NOMO-1 treated with dmso at 0.1 percent for 144 hours (cell line): ENCODE measurements around the gene CCDC88B.

ENCODE experiments used
- DNase-seq: peaks from one replicate; lab custom pipeline; 2025; ENCODE audit not compliant: unreplicated experiment; lab: John Stamatoyannopoulos, UW

The CCDC88B gene, protein sequence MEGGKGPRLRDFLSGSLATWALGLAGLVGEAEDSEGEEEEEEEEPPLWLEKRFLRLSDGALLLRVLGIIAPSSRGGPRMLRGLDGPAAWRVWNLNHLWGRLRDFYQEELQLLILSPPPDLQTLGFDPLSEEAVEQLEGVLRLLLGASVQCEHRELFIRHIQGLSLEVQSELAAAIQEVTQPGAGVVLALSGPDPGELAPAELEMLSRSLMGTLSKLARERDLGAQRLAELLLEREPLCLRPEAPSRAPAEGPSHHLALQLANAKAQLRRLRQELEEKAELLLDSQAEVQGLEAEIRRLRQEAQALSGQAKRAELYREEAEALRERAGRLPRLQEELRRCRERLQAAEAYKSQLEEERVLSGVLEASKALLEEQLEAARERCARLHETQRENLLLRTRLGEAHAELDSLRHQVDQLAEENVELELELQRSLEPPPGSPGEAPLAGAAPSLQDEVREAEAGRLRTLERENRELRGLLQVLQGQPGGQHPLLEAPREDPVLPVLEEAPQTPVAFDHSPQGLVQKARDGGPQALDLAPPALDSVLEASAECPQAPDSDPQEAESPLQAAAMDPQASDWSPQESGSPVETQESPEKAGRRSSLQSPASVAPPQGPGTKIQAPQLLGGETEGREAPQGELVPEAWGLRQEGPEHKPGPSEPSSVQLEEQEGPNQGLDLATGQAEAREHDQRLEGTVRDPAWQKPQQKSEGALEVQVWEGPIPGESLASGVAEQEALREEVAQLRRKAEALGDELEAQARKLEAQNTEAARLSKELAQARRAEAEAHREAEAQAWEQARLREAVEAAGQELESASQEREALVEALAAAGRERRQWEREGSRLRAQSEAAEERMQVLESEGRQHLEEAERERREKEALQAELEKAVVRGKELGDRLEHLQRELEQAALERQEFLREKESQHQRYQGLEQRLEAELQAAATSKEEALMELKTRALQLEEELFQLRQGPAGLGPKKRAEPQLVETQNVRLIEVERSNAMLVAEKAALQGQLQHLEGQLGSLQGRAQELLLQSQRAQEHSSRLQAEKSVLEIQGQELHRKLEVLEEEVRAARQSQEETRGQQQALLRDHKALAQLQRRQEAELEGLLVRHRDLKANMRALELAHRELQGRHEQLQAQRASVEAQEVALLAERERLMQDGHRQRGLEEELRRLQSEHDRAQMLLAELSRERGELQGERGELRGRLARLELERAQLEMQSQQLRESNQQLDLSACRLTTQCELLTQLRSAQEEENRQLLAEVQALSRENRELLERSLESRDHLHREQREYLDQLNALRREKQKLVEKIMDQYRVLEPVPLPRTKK (N-terminal part only)

DNA sequence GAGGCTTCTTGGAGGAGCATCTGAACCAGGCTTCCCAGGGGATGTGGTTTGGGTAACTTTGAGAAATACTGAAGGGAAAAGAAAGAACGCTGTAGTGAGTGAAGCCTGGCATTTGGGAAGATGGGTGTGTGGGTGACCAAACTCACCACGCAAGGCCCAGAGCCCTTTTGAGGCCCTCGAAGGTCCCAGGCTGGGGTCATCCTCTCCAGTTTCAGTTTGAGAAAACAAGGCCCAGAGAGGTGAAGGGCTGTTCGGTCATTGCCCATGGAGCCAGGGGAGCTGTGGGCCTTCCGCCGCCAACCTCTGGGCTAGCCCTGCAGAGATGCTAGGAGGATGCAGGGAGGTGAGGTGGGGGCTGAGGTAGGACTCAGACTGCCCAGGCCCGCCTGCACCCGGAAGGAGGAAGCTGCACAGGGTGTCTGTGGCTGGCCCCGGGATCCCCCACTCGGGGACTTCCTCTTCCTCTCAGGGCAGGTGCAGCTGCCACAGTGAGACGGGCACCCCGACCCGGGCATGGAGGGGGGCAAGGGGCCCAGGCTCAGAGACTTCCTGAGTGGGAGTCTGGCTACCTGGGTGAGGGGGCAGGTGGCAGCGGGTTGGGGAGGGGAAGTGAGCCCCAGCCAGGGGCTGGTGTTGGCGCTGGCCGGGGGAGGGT, at the start of gene CCDC88B:
Gene CCDC88B (plus strand): TSS at position 451 of the 655 bp plus-strand sequence. CDS start 63 bp downstream, at position 514.
- peak; percentile 78 for DNase-seq

DNA sequence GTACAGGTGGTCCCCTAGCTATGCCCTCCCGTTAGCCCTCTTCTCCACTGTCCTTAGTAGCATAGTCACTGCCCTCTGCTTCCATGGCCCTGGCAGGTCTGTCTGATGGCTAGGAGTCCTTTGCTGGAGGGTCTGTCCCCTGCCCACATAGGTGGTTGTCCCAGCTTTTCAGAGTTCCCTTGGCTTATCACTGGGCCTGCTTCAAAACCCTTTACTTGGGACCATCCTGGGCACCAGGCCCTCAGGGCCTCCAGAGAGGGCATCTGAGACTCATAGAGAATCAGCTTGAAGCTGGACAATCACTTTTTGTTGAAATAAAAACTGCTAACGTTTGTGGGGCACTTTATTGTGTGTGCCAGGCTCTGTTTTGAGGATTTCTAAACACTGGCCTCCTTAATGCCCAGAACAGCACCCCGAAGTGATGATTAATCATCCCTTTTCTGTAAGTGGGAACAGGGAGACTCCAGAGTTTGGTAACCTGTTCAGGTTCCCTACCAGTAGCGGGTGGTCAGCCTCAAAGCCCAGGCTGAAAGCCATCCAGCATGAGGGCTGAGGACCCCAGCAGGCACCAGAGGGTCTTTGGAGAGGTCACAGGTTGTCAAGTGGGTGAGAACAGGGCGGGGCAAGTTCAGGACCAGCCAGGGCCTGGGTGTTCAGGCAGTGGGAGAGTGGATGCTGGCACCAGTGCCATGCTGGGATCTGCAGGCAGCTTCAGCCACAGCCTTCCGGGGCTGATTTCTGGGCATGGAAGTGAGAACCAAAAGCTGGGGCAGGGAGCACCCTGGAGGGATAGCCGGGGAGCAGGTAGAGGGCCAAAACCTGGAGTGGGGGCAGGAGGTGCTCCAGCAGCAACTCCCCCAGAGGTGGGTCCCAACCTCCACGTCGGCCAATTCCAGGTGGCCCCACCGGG, 49.4 kb upstream of the CCDC88B start:
- no peak for DNase-seq

- no peak for DNase-seq
Measured at GRCh38 chr11:64291262-64291751, 48.7 kb upstream of the CCDC88B start, which contains the start of gene KCNK4. Gene KCNK4, plus strand, starts transcription at chr11:64291302. Its CDS starts 1,717 bp downstream, at chr11:64293019.

DNA sequence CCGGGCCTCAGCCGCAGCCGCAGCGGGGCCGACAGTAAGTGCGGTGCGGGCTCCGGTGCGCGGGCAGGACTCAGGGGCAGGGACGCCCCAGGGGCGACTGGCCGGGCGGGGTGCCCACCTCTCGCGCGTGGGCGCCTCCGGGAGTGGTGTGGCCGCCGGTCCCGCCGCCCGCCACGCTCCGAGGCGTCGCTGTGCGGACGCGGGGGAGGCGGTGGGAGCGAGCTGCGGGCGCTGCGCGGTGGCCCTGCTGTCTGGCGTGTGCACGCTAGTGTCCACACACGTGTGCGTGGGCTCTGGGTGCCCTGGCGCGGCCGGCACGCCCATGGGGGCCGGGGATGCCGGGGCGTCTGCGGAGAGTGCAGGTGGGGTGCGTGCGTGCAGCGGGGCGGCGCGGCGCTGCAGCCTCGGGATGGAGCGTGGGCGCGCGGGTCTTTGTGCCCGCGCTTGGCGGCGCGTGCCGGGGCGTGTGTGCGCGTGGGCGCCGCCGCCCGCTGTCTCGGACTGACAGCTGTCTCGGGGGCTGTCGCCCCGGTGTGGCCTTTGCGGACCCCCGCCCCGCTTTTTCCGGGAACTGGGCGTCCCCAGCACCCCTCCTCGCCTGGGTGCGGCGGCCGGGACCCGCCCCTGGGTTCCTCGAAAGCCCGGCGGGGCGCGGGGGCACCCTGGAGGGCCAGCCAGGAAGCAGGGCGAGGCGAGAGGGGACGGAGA, 48.1 kb upstream of the CCDC88B start:
- no peak for DNase-seq

GRCh38 chr11:64292460-64293254, 47.3 kb upstream of the CCDC88B start:
- DNase-seq, result no peak

GRCh38 chr11:64294774-64295173, 45.2 kb upstream of the CCDC88B start:
- no peak for DNase-seq

- no peak for DNase-seq
Measured at GRCh38 chr11:64295760-64296159, 44.2 kb upstream of the CCDC88B start.

DNA sequence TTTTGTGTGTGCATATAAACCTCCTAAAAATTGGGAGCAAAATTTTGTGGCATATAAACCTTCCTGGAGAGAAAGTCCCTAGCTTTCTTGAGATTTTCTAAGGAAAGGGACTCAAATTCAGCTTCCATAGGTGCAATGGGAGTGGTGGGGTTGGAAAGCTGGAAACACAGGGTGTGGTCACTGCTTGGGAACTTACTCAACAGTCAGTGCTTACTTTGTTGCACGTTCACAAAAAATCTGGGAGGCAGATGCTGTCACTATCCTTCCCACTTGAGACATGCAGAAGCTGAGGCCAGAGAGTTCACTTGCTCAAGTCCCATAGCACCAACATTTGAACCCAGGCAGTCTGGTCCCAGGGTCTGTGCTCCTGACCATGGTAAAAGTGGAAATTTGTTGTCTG, 43.8 kb upstream of the CCDC88B start:
- no peak for DNase-seq

DNA sequence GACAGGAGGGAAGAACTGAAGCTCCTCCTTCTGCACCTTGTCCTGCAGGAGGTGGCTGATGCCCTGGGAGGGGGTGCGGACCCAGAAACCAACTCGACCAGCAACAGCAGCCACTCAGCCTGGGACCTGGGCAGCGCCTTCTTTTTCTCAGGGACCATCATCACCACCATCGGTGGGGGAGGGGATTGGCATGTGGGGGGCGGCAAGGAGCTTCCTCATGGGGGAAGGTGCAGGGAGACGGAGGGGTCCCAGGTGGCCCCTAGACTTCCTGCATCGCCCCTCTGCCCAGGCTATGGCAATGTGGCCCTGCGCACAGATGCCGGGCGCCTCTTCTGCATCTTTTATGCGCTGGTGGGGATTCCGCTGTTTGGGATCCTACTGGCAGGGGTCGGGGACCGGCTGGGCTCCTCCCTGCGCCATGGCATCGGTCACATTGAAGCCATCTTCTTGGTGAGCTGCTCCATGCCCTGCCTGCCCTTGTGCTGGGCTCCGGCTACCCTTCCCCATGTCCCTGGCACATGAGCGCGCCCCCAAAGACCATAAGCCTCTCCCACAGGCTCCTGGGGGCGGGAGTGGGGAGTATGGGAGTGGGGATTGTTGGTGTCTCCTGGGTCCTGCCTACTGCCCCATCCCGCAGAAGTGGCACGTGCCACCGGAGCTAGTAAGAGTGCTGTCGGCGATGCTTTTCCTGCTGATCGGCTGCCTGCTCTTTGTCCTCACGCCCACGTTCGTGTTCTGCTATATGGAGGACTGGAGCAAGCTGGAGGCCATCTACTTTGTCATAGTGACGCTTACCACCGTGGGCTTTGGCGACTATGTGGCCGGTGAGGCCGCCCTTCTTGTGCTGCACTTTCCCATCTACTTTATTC, 42.9 kb upstream of the CCDC88B start:
- no peak for DNase-seq

- DNase-seq, result no peak
Measured at GRCh38 chr11:64297699-64298358, 42.2 kb upstream of the CCDC88B start.

DNA sequence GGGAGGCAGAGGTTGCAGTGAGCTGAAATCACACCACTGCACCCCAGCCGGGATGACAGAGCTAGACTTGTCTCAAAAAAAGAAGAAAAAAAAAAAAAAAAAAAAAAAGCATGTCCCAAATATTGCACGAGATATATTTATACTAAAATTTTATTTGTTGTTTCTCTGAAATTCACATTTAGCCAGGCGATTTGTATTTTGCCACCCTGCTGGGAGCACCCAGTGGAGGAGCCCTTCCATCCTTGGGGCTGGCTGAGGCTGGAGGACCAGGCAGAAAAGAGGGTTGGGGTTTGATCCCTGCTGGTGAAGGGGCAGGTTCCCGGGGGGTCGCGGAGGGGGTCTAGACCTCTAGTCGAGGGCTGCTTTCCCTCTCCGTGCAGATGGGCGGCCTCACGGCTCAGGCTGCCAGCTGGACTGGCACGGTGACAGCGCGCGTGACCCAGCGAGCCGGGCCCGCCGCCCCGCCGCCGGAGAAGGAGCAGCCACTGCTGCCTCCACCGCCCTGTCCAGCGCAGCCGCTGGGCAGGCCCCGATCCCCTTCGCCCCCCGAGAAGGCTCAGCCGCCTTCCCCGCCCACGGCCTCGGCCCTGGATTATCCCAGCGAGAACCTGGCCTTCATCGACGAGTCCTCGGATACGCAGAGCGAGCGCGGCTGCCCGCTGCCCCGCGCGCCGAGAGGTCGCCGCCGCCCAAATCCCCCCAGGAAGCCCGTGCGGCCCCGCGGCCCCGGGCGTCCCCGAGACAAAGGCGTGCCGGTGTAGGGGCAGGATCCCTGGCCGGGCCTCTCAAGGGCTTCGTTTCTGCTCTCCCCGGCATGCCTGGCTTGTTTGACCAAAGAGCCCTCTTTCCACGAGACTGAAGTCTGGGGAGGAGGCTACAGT, 40.8 kb upstream of the CCDC88B start:
- DNase-seq, result no peak

DNA sequence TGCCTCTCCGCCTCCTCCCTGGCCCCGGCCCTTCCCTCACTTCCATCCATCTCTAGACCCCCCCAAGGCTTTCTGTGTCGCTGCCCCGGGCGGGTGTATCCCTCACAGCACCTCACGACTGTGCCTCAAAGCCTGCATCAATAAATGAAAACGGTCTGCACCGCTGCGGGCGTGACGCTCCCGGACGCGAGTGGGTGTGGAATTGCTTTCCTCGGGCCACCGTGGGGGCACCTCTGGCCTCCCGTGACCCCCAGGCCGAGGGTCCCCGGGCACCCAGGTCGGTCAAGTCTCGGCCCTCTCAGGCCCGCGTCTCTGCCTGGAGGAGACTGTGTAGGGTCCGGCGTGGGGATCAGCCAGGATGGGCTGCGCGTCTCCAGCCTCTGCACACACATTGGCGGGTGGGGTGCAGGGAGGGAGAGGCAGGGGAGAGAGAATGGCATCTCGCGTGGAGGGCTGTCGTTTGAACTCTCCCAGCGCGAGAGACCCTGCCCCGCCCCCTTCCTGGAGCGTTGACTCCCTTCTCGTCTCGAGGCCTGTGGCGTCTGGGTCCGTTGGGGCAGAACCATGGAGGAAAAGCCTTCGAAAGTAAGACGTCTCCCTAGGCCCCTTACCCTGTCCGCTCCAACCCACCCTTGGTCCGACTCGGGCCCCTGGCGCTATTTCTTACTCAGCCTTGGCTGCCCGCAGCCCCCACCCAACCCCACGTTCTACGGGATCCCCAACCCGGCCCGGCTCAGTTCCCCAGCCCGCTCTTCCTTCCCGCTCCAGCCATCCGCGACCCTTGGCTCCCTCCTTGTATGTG, 40.0 kb upstream of the CCDC88B start, which contains the start of gene CATSPERZ:
Gene CATSPERZ (plus strand): TSS at position 512 of the 802 bp plus-strand sequence. CDS start 53 bp downstream, at position 565.
- DNase-seq, result no peak

DNA sequence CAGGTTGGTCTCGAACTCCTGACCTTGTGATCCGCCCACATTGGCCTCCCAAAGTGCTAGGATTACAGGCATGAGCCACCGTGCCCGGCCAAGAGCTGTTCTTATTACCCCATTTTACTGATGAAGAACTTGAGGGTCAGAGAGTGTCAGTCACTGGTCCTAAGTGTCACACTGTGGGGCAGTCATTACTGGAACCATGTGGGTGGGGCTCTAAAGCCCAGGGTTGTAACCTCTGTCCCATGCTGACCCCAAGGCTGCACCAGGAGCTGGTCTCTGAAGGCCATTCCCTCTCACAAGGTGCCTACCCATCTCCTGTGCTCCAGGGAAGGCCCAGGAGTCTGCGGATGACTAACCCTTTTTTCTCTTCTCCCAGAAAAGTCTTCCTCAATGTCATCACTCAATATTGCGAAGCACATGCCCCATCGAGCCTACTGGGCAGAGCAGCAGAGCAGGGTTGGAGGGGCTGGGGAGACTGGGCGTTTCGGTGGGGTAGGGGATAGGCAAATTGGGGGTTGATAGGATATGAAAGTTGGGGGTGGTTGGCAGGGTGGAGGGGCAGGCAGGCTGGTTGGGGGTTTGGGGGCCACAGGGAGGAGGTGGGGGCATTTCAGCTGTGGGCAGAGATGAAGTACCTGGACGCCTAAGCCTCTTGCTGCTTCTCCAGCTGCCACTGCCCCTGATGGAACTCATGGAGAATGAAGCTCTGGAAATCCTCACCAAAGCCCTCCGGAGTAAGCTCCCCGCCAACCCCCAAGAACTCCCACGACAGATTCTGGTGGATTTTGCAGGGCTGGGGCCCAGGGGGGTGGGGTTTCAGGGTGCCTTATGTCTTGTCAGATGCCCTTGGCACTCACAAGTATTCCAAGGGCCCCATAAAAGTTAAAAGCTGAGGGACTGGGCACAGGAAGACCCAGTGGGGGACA, 36.6 kb upstream of the CCDC88B start:
- no peak for DNase-seq

DNA sequence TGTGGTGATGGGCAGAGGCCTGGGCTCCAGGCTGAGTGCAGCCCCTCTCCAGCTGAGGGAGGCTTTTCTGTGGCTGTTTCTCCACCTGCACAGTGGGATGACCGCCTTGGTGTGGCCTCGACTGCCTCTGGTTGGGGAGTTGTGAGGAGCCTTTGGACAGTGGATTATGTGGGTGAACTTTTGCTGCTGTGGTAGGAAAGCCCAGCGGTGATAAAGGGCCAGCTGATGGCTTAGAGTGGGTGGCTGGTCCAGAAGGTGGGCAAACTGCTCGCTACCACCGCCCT, 36.0 kb upstream of the CCDC88B start:
- DNase-seq, result no peak
